GM12873 (cell line): ENCODE data around the gene EP300.

ENCODE experiments used
- CTCF ChIP-seq: IDR thresholded peaks from 2 replicates; pipeline ENCODE4 v1.5.1; 2012; ENCODE audit warnings: low read depth, mild to moderate bottlenecking, moderate library complexity, low read length, control low read depth; ENCODE audit not compliant: insufficient read depth; ENCODE audit errors: missing control alignments

Gene EP300

DNA sequence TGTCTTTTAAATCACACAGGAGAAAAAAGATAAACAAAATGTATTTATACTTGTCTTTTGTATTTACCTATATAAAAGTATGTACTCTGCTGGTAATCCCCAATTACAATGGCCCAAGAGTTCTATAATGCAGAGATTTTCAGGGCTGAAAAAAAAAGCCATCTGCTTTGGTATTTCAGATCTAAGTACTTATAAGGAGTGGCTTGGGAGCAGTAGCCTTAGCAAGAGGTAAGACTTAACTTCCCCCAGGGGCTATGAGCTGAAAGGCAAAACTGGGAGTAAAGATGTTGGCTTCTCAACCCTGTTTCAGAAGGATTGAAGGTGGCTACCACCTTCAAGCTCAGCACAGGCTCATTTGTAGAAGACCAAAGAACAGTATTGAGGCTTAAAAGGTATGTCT lies 35.3 kb upstream of the EP300 start:
- TF ChIP-seq CTCF = no peak

- TF ChIP-seq CTCF = no peak
Observed at GRCh38 chr22:41062146-41062545, 30.2 kb upstream of the EP300 start.

DNA sequence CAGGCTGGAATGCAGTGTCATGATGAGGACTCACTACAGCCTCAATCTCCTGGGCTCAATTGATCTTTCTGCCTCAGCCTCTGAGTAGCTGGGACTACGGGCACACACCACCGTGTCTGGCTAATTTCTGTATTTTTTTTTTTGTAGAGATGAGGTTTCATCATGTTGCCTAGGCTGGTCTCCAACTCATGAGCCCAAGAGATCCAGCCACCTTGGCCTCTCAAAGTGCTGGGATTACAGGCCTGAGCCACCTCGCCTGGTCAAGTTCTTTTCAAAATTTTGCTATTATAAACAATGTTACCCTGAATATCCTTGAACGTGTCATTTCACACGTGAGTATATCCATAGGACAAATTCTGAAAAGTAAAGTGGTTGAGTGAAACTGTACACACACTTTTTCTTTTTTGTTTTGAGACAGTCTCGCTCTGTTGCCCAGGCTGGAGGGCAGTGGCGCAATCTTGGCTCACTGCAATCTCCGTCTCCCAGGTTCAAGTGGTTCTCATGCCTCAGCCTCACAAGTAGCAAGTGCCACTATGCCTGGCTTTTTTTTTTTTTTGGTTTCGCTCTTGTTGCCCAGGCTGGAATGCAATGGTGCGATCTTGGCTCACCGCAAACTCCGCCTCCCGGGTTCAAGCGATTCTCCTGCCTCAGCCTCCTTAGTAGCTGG lies 21.6 kb upstream of the EP300 start:
- TF ChIP-seq CTCF = no peak

- TF ChIP-seq CTCF = no peak
Observed at GRCh38 chr22:41074061-41074460, 18.3 kb upstream of the EP300 start.

- TF ChIP-seq CTCF = no peak
Observed at GRCh38 chr22:41074466-41074865, 17.9 kb upstream of the EP300 start.

DNA sequence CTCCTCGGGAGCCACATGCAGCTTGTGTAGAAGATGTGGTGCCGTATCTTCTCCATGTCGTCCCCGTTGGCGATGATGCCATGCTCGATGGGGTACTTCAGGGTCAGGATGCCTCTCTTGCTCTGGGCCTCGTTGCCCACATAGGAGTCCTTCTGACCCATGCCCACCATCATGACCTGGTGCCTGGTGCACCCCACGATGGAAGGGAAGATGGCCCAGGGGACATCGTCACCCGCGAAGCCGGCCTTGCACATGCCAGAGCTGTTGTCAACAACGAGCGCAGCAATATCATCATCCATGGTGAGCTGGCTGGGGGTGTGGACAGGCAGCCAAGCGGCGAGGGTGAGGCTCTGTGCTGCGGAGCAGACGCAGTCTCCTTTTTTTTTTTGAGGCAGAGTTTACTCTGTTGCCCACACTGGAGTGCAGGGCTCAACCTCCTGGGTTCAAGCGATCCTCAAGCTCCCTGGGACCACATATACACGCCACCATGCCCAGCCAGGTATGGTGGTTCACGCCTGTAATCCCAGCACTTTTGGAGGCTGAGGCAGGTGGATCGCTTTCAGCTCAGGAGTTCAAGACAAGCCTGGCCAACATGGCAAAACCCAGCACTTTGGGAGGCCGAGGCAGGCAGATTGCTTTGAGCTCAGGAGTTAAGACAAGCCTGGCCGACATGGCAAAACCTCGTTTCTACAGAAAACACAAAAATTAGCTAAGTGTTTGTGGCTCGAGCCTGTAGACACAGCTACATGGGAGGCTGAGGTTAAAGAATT lies 17.3 kb upstream of the EP300 start:
- TF ChIP-seq CTCF = no peak

GRCh38 chr22:41075946-41076345 lies 16.4 kb upstream of the EP300 start:
- no peak for TF ChIP-seq CTCF
